Measurements from ENCODE around the gene TTC34. TPM values are rescaled to one million over a fixed set of nuclear protein-coding genes. Genes with fewer than 3 reads are reported as not detected.

TTC34 gene
- total RNA-seq, 4 donors from 2014 or later = 0.04 to 0.19 (median 0.15) TPM; not detected in 1

DNA sequence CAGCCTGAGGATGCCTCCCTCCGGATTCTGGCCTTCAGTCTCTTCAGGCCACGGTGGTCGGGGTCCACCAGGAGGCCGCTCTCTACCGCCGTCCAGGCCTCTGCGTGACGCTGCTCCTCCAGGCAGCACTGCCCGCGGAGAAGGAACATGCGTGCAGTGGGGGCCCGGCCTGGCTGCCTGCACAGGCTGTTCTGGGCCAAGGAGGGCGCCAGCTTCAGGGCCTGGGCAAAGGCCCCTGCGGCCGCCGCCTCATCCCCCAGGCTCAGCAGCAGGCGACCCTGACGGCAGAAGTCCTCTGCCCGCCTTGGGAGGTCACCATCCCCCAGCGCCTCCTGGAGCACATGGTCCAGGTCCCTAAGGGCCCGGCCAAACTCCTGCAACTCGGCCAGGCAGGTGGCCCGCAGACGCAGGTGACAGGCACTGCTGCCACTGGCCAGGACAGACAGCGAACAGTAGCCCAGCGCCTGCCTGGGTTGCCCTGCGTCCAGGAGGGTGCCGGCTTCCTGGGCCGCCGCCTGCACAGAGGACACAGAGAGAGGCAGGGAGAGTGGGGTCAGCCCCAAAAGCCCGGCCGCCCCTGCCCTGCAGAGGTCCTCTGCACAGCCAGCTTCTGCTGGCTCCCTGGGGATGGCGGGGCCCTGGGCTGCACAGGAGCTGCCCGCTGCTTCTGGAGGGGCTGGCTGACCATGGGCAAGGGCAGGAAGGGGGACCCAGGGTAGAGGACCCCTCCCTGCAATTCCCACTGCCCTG is 159.9 kb downstream of the TTC34 start:
- Histone ChIP-seq H3K36me3 (no peaks in the 10 kb centered on the region), H3K9me3 (peaks cover 0 to 17% (median 3%) of the 10 kb centered on the region in 3 donors), H3K27ac (no peak overlapping the region), H3K4me1 (peaks cover 20 to 35% (median 23%) of the 10 kb centered on the region in 3 donors), H3K4me3 (peak overlapping the region; percentile 57 to 89 (median 77)), H3K27me3 (peaks cover 0 to 22% (median 0%) of the 10 kb centered on the region in 4 donors)
- intact Hi-C loops (cut with DNase I) = no loop called here
- 67% methylated on average over 3 of the region's 34 CpGs; no CpG with 5 or more reads in 1 of the 2 donors for WGBS, 2 donors
- TF ChIP-seq, protein P1, sequence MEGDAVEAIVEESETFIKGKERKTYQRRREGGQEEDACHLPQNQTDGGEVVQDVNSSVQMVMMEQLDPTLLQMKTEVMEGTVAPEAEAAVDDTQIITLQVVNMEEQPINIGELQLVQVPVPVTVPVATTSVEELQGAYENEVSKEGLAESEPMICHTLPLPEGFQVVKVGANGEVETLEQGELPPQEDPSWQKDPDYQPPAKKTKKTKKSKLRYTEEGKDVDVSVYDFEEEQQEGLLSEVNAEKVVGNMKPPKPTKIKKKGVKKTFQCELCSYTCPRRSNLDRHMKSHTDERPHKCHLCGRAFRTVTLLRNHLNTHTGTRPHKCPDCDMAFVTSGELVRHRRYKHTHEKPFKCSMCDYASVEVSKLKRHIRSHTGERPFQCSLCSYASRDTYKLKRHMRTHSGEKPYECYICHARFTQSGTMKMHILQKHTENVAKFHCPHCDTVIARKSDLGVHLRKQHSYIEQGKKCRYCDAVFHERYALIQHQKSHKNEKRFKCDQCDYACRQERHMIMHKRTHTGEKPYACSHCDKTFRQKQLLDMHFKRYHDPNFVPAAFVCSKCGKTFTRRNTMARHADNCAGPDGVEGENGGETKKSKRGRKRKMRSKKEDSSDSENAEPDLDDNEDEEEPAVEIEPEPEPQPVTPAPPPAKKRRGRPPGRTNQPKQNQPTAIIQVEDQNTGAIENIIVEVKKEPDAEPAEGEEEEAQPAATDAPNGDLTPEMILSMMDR (IDR thresholded peaks at IDR 0.05) = no peak
- no peak for TF ChIP-seq POLR2A (IDR thresholded peaks at IDR 0.05)
- no peak for DNase-seq

DNA sequence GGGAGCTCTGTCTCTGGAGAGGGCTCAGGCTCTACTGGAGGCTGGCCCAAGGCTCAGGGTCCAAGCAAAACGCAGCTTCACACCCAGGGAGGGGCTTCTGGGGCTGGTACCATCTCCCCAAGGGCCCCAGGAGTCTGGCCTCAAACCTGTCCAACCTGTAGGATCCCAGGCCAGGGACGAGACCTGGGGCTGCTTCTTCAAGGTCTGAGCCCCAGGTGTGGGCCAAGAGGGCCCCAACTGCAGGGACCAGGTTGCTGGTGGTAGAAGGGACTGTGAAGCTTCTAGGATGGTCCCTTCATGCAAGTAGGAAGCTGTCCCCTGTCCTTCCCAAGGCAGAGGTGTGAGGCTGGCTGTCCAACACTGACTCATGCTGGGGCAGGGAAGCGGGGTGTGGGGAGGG is 160.9 kb downstream of the TTC34 start:
- Histone ChIP-seq H3K4me3 (no peak overlapping the region), H3K4me1 (peaks cover 20 to 35% (median 23%) of the 10 kb centered on the region in 3 donors), H3K9me3 (peaks cover 0 to 13% (median 4%) of the 10 kb centered on the region in 3 donors), H3K27ac (no peak overlapping the region), H3K27me3 (peaks cover 0 to 30% (median 0%) of the 10 kb centered on the region in 4 donors), H3K36me3 (no peaks in the 10 kb centered on the region)
- no peak for TF ChIP-seq POLR2A (IDR thresholded peaks at IDR 0.05)
- TF ChIP-seq, protein P1 (IDR thresholded peaks at IDR 0.05) = no peak
- DNase-seq = no peak
- intact Hi-C loops (cut with DNase I) = no loop called here
- WGBS, 2 donors = no CpG with 5 or more reads among the region's 3 CpGs

DNA sequence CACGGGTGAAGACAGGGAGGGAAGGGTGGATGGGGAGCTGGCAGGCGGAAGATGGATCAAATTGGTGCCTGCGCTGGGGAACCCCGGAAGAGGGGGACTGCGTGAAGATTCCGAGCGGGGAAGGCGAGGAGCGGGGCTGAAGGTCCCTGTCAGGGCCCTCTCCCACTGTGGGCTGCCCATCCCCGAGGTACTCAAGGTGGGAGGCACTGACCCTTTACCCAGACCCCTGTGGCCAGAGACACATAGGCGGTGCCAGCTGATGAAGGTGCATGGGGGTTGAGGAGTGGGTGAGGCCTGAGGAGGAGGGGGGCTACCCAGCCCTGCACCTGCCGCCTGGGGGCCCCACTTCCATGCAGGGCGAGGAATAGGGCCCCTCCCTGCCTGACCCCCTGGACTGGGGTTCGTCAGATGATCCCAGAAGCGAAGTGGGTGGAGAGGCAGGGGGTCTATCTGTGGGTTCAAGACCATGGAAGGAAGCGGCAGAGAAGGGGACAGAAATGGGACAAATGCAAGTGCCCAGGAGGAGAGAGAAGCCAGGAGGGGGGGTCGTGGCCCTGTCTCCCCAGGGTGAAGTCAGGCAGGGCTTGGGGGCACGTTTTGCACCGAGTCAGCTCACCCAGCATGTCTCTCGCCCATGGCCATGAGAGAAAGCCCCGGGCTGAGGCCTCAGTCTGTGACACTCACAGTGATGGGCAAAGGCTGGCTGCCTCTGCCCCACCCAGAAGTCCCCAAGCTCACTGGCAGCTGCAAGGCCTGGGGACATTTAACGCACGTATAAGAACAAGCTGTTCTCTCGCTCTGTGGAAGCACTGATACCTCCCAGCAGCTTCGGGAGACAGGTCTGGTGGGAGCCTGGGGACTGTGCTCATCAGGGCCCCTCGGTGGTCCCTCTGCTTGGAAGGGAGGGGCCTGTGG is 161.6 kb downstream of the TTC34 start:
- 75 to 83% methylated on average over 17 to 21 of the region's 26 CpGs for WGBS, 2 donors
- H3K9me3 ChIP-seq = peaks cover 0 to 13% (median 4%) of the 10 kb centered on the region in 3 donors
- H3K4me3 ChIP-seq = no peak overlapping the region
- H3K36me3 ChIP-seq = no peaks in the 10 kb centered on the region
- peaks cover 0 to 36% (median 0%) of the 10 kb centered on the region in 4 donors for H3K27me3 ChIP-seq
- H3K4me1 ChIP-seq = peaks cover 20 to 35% (median 23%) of the 10 kb centered on the region in 3 donors
- DNase-seq = no peak
- no peak overlapping the region for H3K27ac ChIP-seq
- intact Hi-C loops (cut with DNase I) = no loop called here
- no peak for TF ChIP-seq POLR2A (IDR thresholded peaks at IDR 0.05)
- TF ChIP-seq, protein P1 (IDR thresholded peaks at IDR 0.05) = no peak

DNA sequence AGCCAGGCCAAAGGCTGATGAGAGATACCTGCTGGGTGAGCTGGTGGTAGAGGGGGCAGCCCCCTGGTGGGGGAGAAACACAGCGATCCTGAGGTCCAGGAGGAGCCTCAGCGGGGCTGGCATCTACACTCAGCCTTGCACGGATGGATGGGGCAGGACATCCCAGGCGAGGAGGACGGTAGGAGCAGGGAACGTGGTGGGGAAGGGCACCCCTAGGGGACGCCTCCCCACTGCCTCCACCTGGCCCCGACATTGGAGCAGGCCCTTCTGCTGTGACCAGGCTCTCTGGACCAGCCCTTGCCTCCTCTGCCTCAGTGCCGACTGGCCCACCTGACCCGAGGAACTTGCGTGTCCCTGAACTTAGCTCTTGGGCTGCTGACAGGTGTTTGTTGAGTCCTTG is 162.3 kb downstream of the TTC34 start:
- Histone ChIP-seq H3K27me3 (peaks cover 0 to 39% (median 0%) of the 10 kb centered on the region in 4 donors), H3K9me3 (peaks cover 0 to 13% (median 4%) of the 10 kb centered on the region in 3 donors), H3K4me3 (no peak overlapping the region), H3K4me1 (peaks cover 20 to 35% (median 23%) of the 10 kb centered on the region in 3 donors), H3K36me3 (no peaks in the 10 kb centered on the region), H3K27ac (no peak overlapping the region)
- TF ChIP-seq POLR2A (IDR thresholded peaks at IDR 0.05) = no peak
- TF ChIP-seq, protein P1 (IDR thresholded peaks at IDR 0.05) = no peak
- WGBS, 2 donors = 53 to 70% methylated on average over 3 to 8 of the region's 11 CpGs
- DNase-seq = no peak
- intact Hi-C loops (cut with DNase I) = no loop called here

Measured in esophagus squamous epithelium (tissue), 5 donors.